Spleen (tissue), 7 donors: Measurements from ENCODE around the gene ABCB9.

Experiments
- CTCF ChIP-seq, 11 experiments: fragments of 200-600 bp in 7 of 11; fragments of 450-650 bp in 4 of 11; sonication (generic) in 4 of 11; IDR thresholded peaks in 8 of 11; conservative IDR thresholded peaks in 3 of 11; 1 replicate in 7 of 11; 2 replicates in 4 of 11; pipeline versions ENCODE4 v1.4.0 to v1.8.0; 2016 to 2021; ENCODE audit warnings: antibody characterized with exemption in 11 of 11, inconsistent platforms in 4 of 11, mild to moderate bottlenecking in 1 of 11
- POLR2AphosphoS5 ChIP-seq, 3 donors: sonication (generic); formaldehyde crosslinking; IDR thresholded peaks; one replicate each; pipeline ENCODE4 v1.5.1; 2017; ENCODE audit warnings: antibody characterized with exemption in 3 of 3
- donor health status: DM: no; HTN: no; CAD: no; lungs with moderate emphysema.
- donor health status: DM: no; HTN: no; CAD: no.
- donor health status: DM: no; HTN: no; CAD: no.

- TF ChIP-seq CTCF (IDR thresholded peaks at IDR 0.05 in 8 of 11, conservative IDR thresholded peaks at IDR 0.05 in 3 of 11) = no peak
- TF ChIP-seq POLR2AphosphoS5 (IDR thresholded peaks at IDR 0.05) = no peak
These were observed 83.2 kb downstream of the ABCB9 start for GRCh38 chr12:122882908-122883558.
